D721Med (cell line): ENCODE results near the gene TNNT3.
"Not testable (repeated sequence)": the region's sequence is repeated elsewhere in the genome, so short reads cannot be mapped to it uniquely, and the experiment has no call there.

Experiments used
- DNase-seq: peaks from one replicate; pipeline ENCODE4 v3.0.0; 2011; ENCODE audit warnings: low spot score; ENCODE audit not compliant: insufficient read length
- FAIRE-seq: peaks from 2 replicates; lab custom pipeline; 2011; peaks lifted over from hg19 to GRCh38; lab: Jason Lieb, UNC
- CTCF ChIP-seq: IDR thresholded peaks from 2 replicates; pipeline ENCODE4 v1.5.1; 2012; ENCODE audit warnings: mild to moderate bottlenecking, control low read depth; ENCODE audit not compliant: insufficient read depth; ENCODE audit errors: missing control alignments

Gene TNNT3

GRCh38 chr11:1875093-1875850 lies 44.2 kb upstream of the TNNT3 start:
- no peak for FAIRE-seq
- no peak for TF ChIP-seq CTCF
- no peak for DNase-seq

- not testable (repeated sequence) for DNase-seq, FAIRE-seq
These were observed 43.6 kb upstream of the TNNT3 start for GRCh38 chr11:1875851-1876301.

- peak; percentile 28 for TF ChIP-seq CTCF
- FAIRE-seq = no peak
- DNase-seq = no peak
These were observed 43.0 kb upstream of the TNNT3 start for GRCh38 chr11:1876361-1877063.

GRCh38 chr11:1877211-1878136 lies 42.0 kb upstream of the TNNT3 start:
- FAIRE-seq (no peak), DNase-seq (no peak)
- TF ChIP-seq CTCF = no peak

GRCh38 chr11:1878137-1879031 lies 41.1 kb upstream of the TNNT3 start:
- FAIRE-seq (no peak), DNase-seq (no peak)
- TF ChIP-seq CTCF = no peak

GRCh38 chr11:1879342-1879940 lies 40.1 kb upstream of the TNNT3 start:
- FAIRE-seq (no peak), DNase-seq (no peak)
- no peak for TF ChIP-seq CTCF
